Urinary bladder (tissue), 4 donors: ENCODE data around the gene CCDC63. TPM values are rescaled to one million over a fixed set of nuclear protein-coding genes. Genes with fewer than 3 reads are reported as not detected.

Source experiments
- DNase-seq: peaks from one replicate; pipeline ENCODE4 v3.0.0-alpha.2; 2015; ENCODE audit errors: extremely low spot score
- H3K27ac ChIP-seq: one replicate; pipeline ENCODE4 v1.5.1; 2013; ENCODE audit warnings: low read depth, mild to moderate bottlenecking, moderate library complexity
- H3K36me3 ChIP-seq: one replicate; pipeline ENCODE4 v1.6.1; 2013; ENCODE audit warnings: mild to moderate bottlenecking, moderate library complexity; ENCODE audit not compliant: insufficient read depth
- H3K4me1 ChIP-seq: one replicate; pipeline ENCODE4 v1.6.1; 2013; ENCODE audit warnings: mild to moderate bottlenecking, moderate library complexity; ENCODE audit not compliant: insufficient read depth
- H3K4me3 ChIP-seq: one replicate; pipeline ENCODE4 v1.5.1; 2013; ENCODE audit warnings: low read depth, low read length
- WGBS: extraction: QIAGEN DNeasy Blood & Tissue Kit; methylation state at CpG from one replicate; pipeline ENCODE4 v1.1.7; 2013; 5-methylcytosine and 5-hydroxymethylcytosine counted together
- polyA plus RNA-seq: library from polyadenylated mRNA; stranded (reverse); fragments of 200-250 nt; gene quantifications from one replicate; pipeline ENCODE4 v1.2.3, GENCODE V29; 2013
- total RNA-seq: library from RNA; depleted of rRNA; stranded (reverse); fragments of >200 nt; gene quantifications from one replicate; pipeline ENCODE4 v1.2.3, GENCODE V29; 2014
- donor health status: healthy with polysubstance abuse.
- donor health status: healthy.

Gene CCDC63
- total RNA-seq, result not detected
- not detected for polyA plus RNA-seq

GRCh38 chr12:110846615-110847566 is at the start of gene CCDC63:
Gene CCDC63 (plus strand): TSS chr12:110846987. CDS start chr12:110852955, 5,968 bp downstream.
- Histone ChIP-seq H3K4me3 (peak within 1 kb of the TSS; percentile 23), H3K27ac (no peak within 1 kb of the TSS), H3K4me1 (no peaks in the 10 kb centered on the region), H3K36me3 (no peaks in the 10 kb centered on the region)
- no peak for DNase-seq
- 17% methylated on average over 60 of the region's 60 CpGs for WGBS

GRCh38 chr12:110798461-110798860 is 48.3 kb upstream of the CCDC63 start:
- H3K36me3 ChIP-seq, result no peaks in the 10 kb centered on the region

GRCh38 chr12:110802489-110802888 is 44.3 kb upstream of the CCDC63 start:
- no peak for DNase-seq
- Histone ChIP-seq H3K27ac (no peak overlapping the region), H3K4me3 (no peak overlapping the region), H3K4me1 (no peaks in the 10 kb centered on the region), H3K36me3 (no peaks in the 10 kb centered on the region)

More at GRCh38 chr12:110798461-110798860, 48.3 kb upstream of the CCDC63 start:
- H3K4me1 ChIP-seq, result no peaks in the 10 kb centered on the region
- H3K27ac ChIP-seq, result no peak overlapping the region
- H3K4me3 ChIP-seq, result no peak overlapping the region
- 60% methylated on average over 3 of the region's 3 CpGs for WGBS
- DNase-seq, result no peak

GRCh38 chr12:110804406-110804805 is 42.4 kb upstream of the CCDC63 start:
- WGBS, result 59% methylated on average over 3 of the region's 3 CpGs
- no peak for DNase-seq
- Histone ChIP-seq H3K4me3 (no peak overlapping the region), H3K4me1 (no peaks in the 10 kb centered on the region), H3K36me3 (no peaks in the 10 kb centered on the region), H3K27ac (no peak overlapping the region)

GRCh38 chr12:110807640-110808039 is 39.1 kb upstream of the CCDC63 start:
- Histone ChIP-seq H3K4me1 (no peaks in the 10 kb centered on the region), H3K27ac (no peak overlapping the region), H3K4me3 (no peak overlapping the region), H3K36me3 (no peaks in the 10 kb centered on the region)
- 85% methylated on average over 7 of the region's 7 CpGs for WGBS
- DNase-seq, result no peak

- Histone ChIP-seq H3K4me1 (no peaks in the 10 kb centered on the region), H3K36me3 (no peaks in the 10 kb centered on the region), H3K4me3 (no peak overlapping the region), H3K27ac (no peak overlapping the region)
- WGBS, result 42% methylated on average over 1 of the region's 1 CpG
- no peak for DNase-seq
These were observed 37.6 kb upstream of the CCDC63 start for GRCh38 chr12:110809149-110809548.

GRCh38 chr12:110811972-110812371 is 34.8 kb upstream of the CCDC63 start:
- 82% methylated on average over 6 of the region's 6 CpGs for WGBS
- H3K27ac ChIP-seq, result no peak overlapping the region
- no peaks in the 10 kb centered on the region for H3K4me1 ChIP-seq
- H3K36me3 ChIP-seq, result no peaks in the 10 kb centered on the region
- no peak overlapping the region for H3K4me3 ChIP-seq
- DNase-seq, result no peak

GRCh38 chr12:110813285-110813684 is 33.5 kb upstream of the CCDC63 start:
- Histone ChIP-seq H3K4me1 (no peaks in the 10 kb centered on the region), H3K4me3 (no peak overlapping the region), H3K27ac (no peak overlapping the region), H3K36me3 (no peaks in the 10 kb centered on the region)
- WGBS, result 36% methylated on average over 8 of the region's 8 CpGs
- no peak for DNase-seq

- WGBS, result 75% methylated on average over 2 of the region's 2 CpGs
These were observed 33.0 kb upstream of the CCDC63 start for GRCh38 chr12:110813756-110814155.

GRCh38 chr12:110816248-110816647 is 30.5 kb upstream of the CCDC63 start:
- Histone ChIP-seq H3K4me3 (no peak overlapping the region), H3K4me1 (no peaks in the 10 kb centered on the region), H3K27ac (no peak overlapping the region), H3K36me3 (no peaks in the 10 kb centered on the region)
- WGBS, result 94% methylated on average over 1 of the region's 1 CpG
- DNase-seq, result no peak

More at GRCh38 chr12:110813756-110814155, 33.0 kb upstream of the CCDC63 start:
- Histone ChIP-seq H3K36me3 (no peaks in the 10 kb centered on the region), H3K4me1 (no peaks in the 10 kb centered on the region), H3K27ac (no peak overlapping the region), H3K4me3 (no peak overlapping the region)
- DNase-seq, result no peak

GRCh38 chr12:110816779-110817178 is 30.0 kb upstream of the CCDC63 start:
- H3K4me3 ChIP-seq, result no peak overlapping the region
- no peak overlapping the region for H3K27ac ChIP-seq
- no peaks in the 10 kb centered on the region for H3K4me1 ChIP-seq
- 52% methylated on average over 1 of the region's 1 CpG for WGBS
- DNase-seq, result no peak
- H3K36me3 ChIP-seq, result no peaks in the 10 kb centered on the region

GRCh38 chr12:110818511-110818910 is 28.3 kb upstream of the CCDC63 start:
- Histone ChIP-seq H3K4me1 (no peaks in the 10 kb centered on the region), H3K36me3 (no peaks in the 10 kb centered on the region), H3K27ac (no peak overlapping the region), H3K4me3 (no peak overlapping the region)
- no peak for DNase-seq
- 91% methylated on average over 5 of the region's 5 CpGs for WGBS

- H3K27ac ChIP-seq, result no peak overlapping the region
- WGBS, result 85% methylated on average over 3 of the region's 3 CpGs
- no peaks in the 10 kb centered on the region for H3K4me1 ChIP-seq
- DNase-seq, result no peak
- no peaks in the 10 kb centered on the region for H3K36me3 ChIP-seq
- no peak overlapping the region for H3K4me3 ChIP-seq
These were observed 27.6 kb upstream of the CCDC63 start for GRCh38 chr12:110819150-110819549.

GRCh38 chr12:110819646-110820045 is 27.1 kb upstream of the CCDC63 start:
- H3K27ac ChIP-seq, result no peak overlapping the region
- 91% methylated on average over 5 of the region's 5 CpGs for WGBS
- no peaks in the 10 kb centered on the region for H3K4me1 ChIP-seq
- H3K4me3 ChIP-seq, result no peak overlapping the region
- DNase-seq, result no peak
- H3K36me3 ChIP-seq, result no peaks in the 10 kb centered on the region
